ENCODE results near the gene SLX4IP. TPM values are rescaled to one million over a fixed set of nuclear protein-coding genes. Genes with fewer than 3 reads are reported as not detected.

SLX4IP gene
- polyA plus RNA-seq, 3 donors: 0.76 to 2.5 (median 1.1) TPM

DNA sequence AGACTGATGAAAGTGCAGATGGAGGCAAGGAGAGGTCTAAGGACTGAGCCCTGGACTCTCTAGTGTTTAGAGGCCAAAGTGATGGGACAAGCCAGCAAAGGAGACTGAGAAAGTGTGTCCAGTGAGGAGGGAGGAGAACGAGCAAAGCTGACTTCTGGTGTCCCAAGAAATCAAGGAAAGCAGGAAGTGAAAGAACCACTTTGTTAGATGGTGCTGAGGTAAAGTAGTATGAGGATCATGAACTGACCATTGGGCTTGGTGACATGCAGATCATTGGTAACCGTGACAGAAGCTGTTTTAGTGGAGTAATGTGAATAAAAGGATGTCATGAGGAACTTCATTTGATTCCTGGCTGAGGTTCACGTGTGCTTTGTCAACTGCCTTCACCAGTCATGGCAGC lies 108.4 kb downstream of the SLX4IP start:
- Histone ChIP-seq H3K27me3 (ENCODE audit: control insufficient read depth in 2 of 2, insufficient read depth in 2 of 2, low read length in 2 of 2) (no peaks in the 10 kb centered on the region), H3K4me3 (replicated peaks in 1 of 3; ENCODE audit: low read depth in 2 of 3, low read length in 3 of 3) (no peak overlapping the region), H3K4me1 (ENCODE audit: control insufficient read depth in 1 of 2, insufficient read depth in 2 of 2, low read length in 2 of 2) (peaks cover 19 to 24% of the 10 kb centered on the region in 2 donors), H3K9me3 (replicated peaks in 1 of 2; ENCODE audit: control insufficient read depth in 1 of 2, insufficient read depth in 1 of 2, low read length in 2 of 2) (no peaks in the 10 kb centered on the region), H4K20me1 (ENCODE audit: insufficient read depth, low read length) (no peaks in the 10 kb centered on the region), H3K4me2 (replicated peaks; ENCODE audit: extremely low read depth, low read length, poor library complexity, severe bottlenecking) (no peak overlapping the region), H2AFZ (ENCODE audit: insufficient read depth, low read depth, low read length, poor library complexity, severe bottlenecking) (no peak overlapping the region), H3K79me2 (ENCODE audit: insufficient read depth, low read length) (no peaks in the 10 kb centered on the region), H3K27ac (ENCODE audit: low read depth in 1 of 2, low read length in 2 of 2) (no peak overlapping the region), H3K36me3 (replicated peaks in 1 of 2; ENCODE audit: control insufficient read depth in 1 of 2, insufficient read depth in 2 of 2, low read length in 2 of 2) (no peaks in the 10 kb centered on the region), H3K9ac (ENCODE audit: insufficient read depth, low read length, poor library complexity, severe bottlenecking) (no peak overlapping the region)
- Mint-ChIP-seq H3K9me3 (no peaks in the 10 kb centered on the region), H3K27ac (no peak overlapping the region), H3K4me3 (peak overlapping the region in 1 of 2 donors; percentile 32), H3K27me3 (ENCODE audit: low read depth in 3 of 3) (peaks cover 0 to 2% (median 2%) of the 10 kb centered on the region in 3 donors), H3K36me3 (peaks cover 0 to 6% of the 10 kb centered on the region in 2 donors), H3K4me1 (peaks cover 34% of the 10 kb centered on the region)
- peak in 2 of 3 donors; percentile 11 to 13 for DNase-seq
- intact Hi-C loops (cut with micrococcal nuclease): no loop called here
- WGBS (ENCODE audit: insufficient coverage): 54% methylated on average over 3 of the region's 3 CpGs
- no peak for TF ChIP-seq CTCF (IDR thresholded peaks at IDR 0.05)

DNA sequence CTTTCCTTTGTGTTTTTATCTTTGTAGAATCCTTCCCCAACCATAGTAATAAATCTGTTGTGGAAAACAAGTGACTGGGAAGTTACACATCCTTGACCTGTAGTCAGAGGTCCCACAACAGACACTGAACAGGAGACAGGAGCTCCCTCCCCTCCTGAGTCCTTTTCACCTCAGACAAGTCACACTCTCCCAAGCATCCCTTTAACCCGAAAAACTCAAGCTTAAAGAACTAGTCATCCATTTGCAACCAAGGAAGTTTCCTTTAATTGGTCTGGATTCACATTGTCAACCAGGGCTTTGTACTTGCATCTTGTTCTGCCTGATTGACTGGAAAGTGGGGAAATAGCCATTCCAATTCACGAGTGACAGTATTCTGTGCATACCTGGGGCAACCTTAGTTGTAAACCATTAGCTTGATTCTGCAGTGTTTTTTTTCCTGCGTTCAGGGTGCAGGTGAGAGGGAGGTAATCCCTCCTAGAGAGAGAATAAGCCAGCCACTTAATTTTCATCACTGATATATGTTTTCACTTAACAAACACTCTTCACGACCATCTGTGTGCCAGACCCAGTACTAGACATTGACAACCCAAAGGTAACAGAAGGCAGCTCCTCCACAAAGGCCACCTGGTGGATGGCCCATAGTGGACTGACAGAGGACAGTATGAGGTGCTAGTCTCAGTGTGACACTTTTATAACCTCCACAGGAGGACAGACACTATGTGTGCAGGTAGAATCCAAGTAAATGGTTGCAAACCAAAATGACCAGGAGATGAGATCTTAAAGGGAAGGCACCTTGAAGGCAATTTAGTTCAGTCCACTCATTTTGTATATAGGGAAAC lies 112.4 kb downstream of the SLX4IP start:
- Histone ChIP-seq H3K4me1 (ENCODE audit: control insufficient read depth in 1 of 2, insufficient read depth in 2 of 2, low read length in 2 of 2) (peaks cover 25 to 28% of the 10 kb centered on the region in 2 donors), H3K27me3 (ENCODE audit: control insufficient read depth in 2 of 2, insufficient read depth in 2 of 2, low read length in 2 of 2) (no peaks in the 10 kb centered on the region), H3K4me2 (replicated peaks; ENCODE audit: extremely low read depth, low read length, poor library complexity, severe bottlenecking) (no peak overlapping the region), H3K27ac (ENCODE audit: low read depth in 1 of 2, low read length in 2 of 2) (no peak overlapping the region), H2AFZ (ENCODE audit: insufficient read depth, low read depth, low read length, poor library complexity, severe bottlenecking) (no peak overlapping the region), H4K20me1 (ENCODE audit: insufficient read depth, low read length) (peaks cover 7% of the 10 kb centered on the region), H3K9me3 (replicated peaks in 1 of 2; ENCODE audit: control insufficient read depth in 1 of 2, insufficient read depth in 1 of 2, low read length in 2 of 2) (no peaks in the 10 kb centered on the region), H3K9ac (ENCODE audit: insufficient read depth, low read length, poor library complexity, severe bottlenecking) (no peak overlapping the region), H3K36me3 (replicated peaks in 1 of 2; ENCODE audit: control insufficient read depth in 1 of 2, insufficient read depth in 2 of 2, low read length in 2 of 2) (no peaks in the 10 kb centered on the region), H3K4me3 (replicated peaks in 1 of 3; ENCODE audit: low read depth in 2 of 3, low read length in 3 of 3) (no peak overlapping the region), H3K79me2 (ENCODE audit: insufficient read depth, low read length) (no peaks in the 10 kb centered on the region)
- H3K4me3 Mint-ChIP-seq: no peak overlapping the region
- H3K4me1 Mint-ChIP-seq: peaks cover 44% of the 10 kb centered on the region
- no peak overlapping the region for H3K27ac Mint-ChIP-seq
- H3K27me3 Mint-ChIP-seq (ENCODE audit: low read depth in 3 of 3): peaks cover 0 to 2% (median 2%) of the 10 kb centered on the region in 3 donors
- H3K36me3 Mint-ChIP-seq: peaks cover 0 to 6% of the 10 kb centered on the region in 2 donors
- peaks cover 0 to 1% (median 0%) of the 10 kb centered on the region in 7 donors for H3K9me3 Mint-ChIP-seq
- TF ChIP-seq CTCF (IDR thresholded peaks at IDR 0.05): no peak
- intact Hi-C loops (cut with micrococcal nuclease): no loop called here
- 100% methylated on average over 1 of the region's 4 CpGs for WGBS (ENCODE audit: insufficient coverage)
- DNase-seq: no peak

Measured in CD14-positive monocyte (primary cell).